Astrocyte (in vitro differentiated cells and primary cell): ENCODE measurements around the gene IRF1. TPM values are rescaled to one million over a fixed set of nuclear protein-coding genes. Genes with fewer than 3 reads are reported as not detected.
A peak's percentile ranks its signal among the peaks of the same experiment; 100 is the strongest.

Experiments
- DNase-seq: peaks from one replicate; pipeline ENCODE4 v3.0.0-alpha.2; 2010; ENCODE audit warnings: low read depth
- FAIRE-seq: peaks from 2 replicates; lab custom pipeline; 2011; peaks lifted over from hg19 to GRCh38; lab: Jason Lieb, UNC
- H2AFZ ChIP-seq: 2 replicates; pipeline ENCODE4 v1.6.0; 2012; ENCODE audit warnings: low read depth, low read length, inconsistent platforms
- H3K27ac ChIP-seq: 2 replicates; pipeline ENCODE4 v1.5.1; 2011; ENCODE audit warnings: low read depth, low read length, inconsistent platforms
- H3K27me3 ChIP-seq: 2 replicates; pipeline ENCODE4 v1.6.0; 2011; ENCODE audit warnings: low read length, inconsistent platforms; ENCODE audit not compliant: insufficient read depth
- H3K36me3 ChIP-seq: 2 replicates; pipeline ENCODE4 v1.5.1; 2011; ENCODE audit warnings: low read length, inconsistent platforms; ENCODE audit not compliant: insufficient read depth
- H3K4me1 ChIP-seq: 2 replicates; pipeline ENCODE4 v1.5.1; 2011; ENCODE audit warnings: low read length, inconsistent platforms; ENCODE audit not compliant: insufficient read depth
- H3K4me2 ChIP-seq: 2 replicates; pipeline ENCODE4 v1.6.0; 2012; ENCODE audit warnings: low read length, inconsistent platforms
- H3K4me3 ChIP-seq: 2 replicates; pipeline ENCODE4 v1.5.1; 2011; ENCODE audit warnings: low read depth, mild to moderate bottlenecking, low read length, inconsistent platforms; ENCODE audit not compliant: insufficient read depth
- H3K79me2 ChIP-seq: 2 replicates; pipeline ENCODE4 v1.6.0; 2012; ENCODE audit warnings: mild to moderate bottlenecking, low read length, inconsistent platforms; ENCODE audit not compliant: insufficient read depth
- H3K9ac ChIP-seq: 2 replicates; pipeline ENCODE4 v1.6.0; 2012; ENCODE audit warnings: mild to moderate bottlenecking, low read length, inconsistent platforms
- H3K9me3 ChIP-seq: 2 replicates; pipeline ENCODE4 v1.5.1; 2012; ENCODE audit warnings: low read depth, mild to moderate bottlenecking, low read length, inconsistent platforms; ENCODE audit not compliant: insufficient read depth
- H4K20me1 ChIP-seq: 2 replicates; pipeline ENCODE4 v1.6.0; 2012; ENCODE audit warnings: low read length, inconsistent platforms; ENCODE audit not compliant: insufficient read depth
- H3K27ac Mint-ChIP-seq: one replicate; pipeline ENCODE4 v1.8.0; 2021; ENCODE audit warnings: mild to moderate bottlenecking, mixed read lengths; ENCODE audit not compliant: unreplicated experiment
- H3K27me3 Mint-ChIP-seq: one replicate; pipeline ENCODE4 v1.8.0; 2021; ENCODE audit warnings: low read depth, mixed read lengths; ENCODE audit not compliant: unreplicated experiment
- H3K36me3 Mint-ChIP-seq: one replicate; pipeline ENCODE4 v1.8.0; 2021; ENCODE audit warnings: low read depth, mixed read lengths; ENCODE audit not compliant: unreplicated experiment
- H3K4me1 Mint-ChIP-seq: one replicate; pipeline ENCODE4 v1.8.0; 2021; ENCODE audit warnings: low read depth, mixed read lengths; ENCODE audit not compliant: unreplicated experiment
- H3K4me3 Mint-ChIP-seq: one replicate; pipeline ENCODE4 v1.8.0; 2021; ENCODE audit warnings: mild to moderate bottlenecking, moderate library complexity, mixed read lengths; ENCODE audit not compliant: unreplicated experiment
- H3K9me3 Mint-ChIP-seq: one replicate; pipeline ENCODE4 v1.8.0; 2021; ENCODE audit warnings: mild to moderate bottlenecking, mixed read lengths; ENCODE audit not compliant: unreplicated experiment
- EZH2 ChIP-seq: IDR thresholded peaks from 2 replicates; pipeline ENCODE4 v1.6.1; 2012; ENCODE audit warnings: mild to moderate bottlenecking, low read length, inconsistent platforms; ENCODE audit not compliant: insufficient read depth
- total RNA-seq: library from RNA; stranded (reverse); gene quantifications from 2 replicates; pipeline ENCODE4 v1.2.1, GENCODE V29; 2021
- TF ChIP-seq, protein P1 (sequence below): IDR thresholded peaks from 2 replicates; pipeline ENCODE4 v1.5.1; 2011; ENCODE audit warnings: low read depth, mild to moderate bottlenecking, inconsistent platforms, low read length, moderate library complexity; ENCODE audit not compliant: insufficient read depth

Gene IRF1
- total RNA-seq, 1 donor from 2014 or later = 39.7 TPM

DNA sequence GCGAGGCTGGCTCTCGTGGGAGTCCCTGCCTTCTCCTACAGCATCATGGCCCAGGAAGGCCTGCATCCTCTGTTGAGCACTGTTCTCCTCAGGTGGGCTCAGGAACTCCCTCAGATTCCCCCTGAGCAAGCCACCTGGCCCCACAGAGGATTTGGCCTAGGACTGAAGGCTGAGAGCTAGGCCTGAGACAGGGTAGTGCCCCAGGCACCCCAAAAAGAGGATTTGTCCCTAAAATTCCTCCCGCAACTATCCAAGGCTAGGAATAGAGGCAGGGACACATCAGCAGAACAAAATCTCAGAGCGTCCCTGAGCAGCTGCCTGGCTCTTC lies 11.0 kb upstream of the IRF1 start:
- no peak for TF ChIP-seq EZH2
- TF ChIP-seq, protein P1, sequence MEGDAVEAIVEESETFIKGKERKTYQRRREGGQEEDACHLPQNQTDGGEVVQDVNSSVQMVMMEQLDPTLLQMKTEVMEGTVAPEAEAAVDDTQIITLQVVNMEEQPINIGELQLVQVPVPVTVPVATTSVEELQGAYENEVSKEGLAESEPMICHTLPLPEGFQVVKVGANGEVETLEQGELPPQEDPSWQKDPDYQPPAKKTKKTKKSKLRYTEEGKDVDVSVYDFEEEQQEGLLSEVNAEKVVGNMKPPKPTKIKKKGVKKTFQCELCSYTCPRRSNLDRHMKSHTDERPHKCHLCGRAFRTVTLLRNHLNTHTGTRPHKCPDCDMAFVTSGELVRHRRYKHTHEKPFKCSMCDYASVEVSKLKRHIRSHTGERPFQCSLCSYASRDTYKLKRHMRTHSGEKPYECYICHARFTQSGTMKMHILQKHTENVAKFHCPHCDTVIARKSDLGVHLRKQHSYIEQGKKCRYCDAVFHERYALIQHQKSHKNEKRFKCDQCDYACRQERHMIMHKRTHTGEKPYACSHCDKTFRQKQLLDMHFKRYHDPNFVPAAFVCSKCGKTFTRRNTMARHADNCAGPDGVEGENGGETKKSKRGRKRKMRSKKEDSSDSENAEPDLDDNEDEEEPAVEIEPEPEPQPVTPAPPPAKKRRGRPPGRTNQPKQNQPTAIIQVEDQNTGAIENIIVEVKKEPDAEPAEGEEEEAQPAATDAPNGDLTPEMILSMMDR = no peak
- no peaks in the 10 kb centered on the region for H4K20me1 ChIP-seq
- Mint-ChIP-seq H3K9me3 (no peaks in the 10 kb centered on the region), H3K27ac (no peak overlapping the region), H3K4me3 (no peak overlapping the region), H3K27me3 (no peaks in the 10 kb centered on the region), H3K4me1 (peaks cover 29% of the 10 kb centered on the region), H3K36me3 (no peaks in the 10 kb centered on the region)
- no peaks in the 10 kb centered on the region for H3K9me3 ChIP-seq
- H3K4me3 ChIP-seq = no peak overlapping the region
- H3K36me3 ChIP-seq = no peaks in the 10 kb centered on the region
- H3K4me2 ChIP-seq = no peak overlapping the region
- no peak for DNase-seq
- H3K9ac ChIP-seq = no peak overlapping the region
- FAIRE-seq = no peak
- H2AFZ ChIP-seq = no peak overlapping the region
- no peak overlapping the region for H3K27ac ChIP-seq
- peaks cover 40% of the 10 kb centered on the region for H3K4me1 ChIP-seq
- no peaks in the 10 kb centered on the region for H3K79me2 ChIP-seq
- H3K27me3 ChIP-seq = no peaks in the 10 kb centered on the region

DNA sequence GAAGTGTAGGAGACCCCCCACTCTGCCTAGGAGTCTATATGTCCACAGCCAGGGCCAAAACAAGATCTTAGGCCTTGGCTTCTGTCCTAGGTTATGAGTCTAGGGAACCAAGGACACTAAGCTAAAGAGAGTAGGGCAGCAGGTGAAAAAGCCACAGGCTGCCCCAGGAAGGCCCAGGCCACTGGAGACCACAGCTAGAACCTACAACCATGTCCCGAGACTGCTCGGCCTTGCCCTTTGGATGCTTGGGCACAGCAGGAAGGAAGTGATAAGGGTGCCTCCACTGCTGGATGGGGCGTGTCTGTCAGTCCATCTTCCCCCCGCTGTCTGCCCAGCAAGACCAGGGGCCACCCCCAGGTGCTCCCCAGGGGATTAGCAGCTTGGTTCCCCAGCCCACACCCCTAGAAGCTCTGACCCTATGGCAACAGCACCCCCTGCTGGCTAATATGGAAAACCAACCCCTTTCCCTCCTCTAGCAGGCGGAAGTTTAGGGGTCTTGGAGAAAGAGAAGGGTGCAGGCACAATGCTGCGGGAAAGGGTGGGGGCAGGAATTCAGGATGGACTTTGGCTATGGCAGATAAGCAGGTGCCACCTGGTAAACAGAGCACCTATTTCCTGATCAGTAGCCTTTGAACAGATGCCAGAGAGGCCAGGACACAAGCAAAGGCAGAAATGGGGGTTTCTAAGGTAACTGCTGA lies 10.5 kb upstream of the IRF1 start:
- peaks cover 41% of the 10 kb centered on the region for H3K4me1 ChIP-seq

More for the DNA sequence above, 10.5 kb upstream of the IRF1 start:
- no peak overlapping the region for H3K27ac ChIP-seq
- H3K79me2 ChIP-seq = no peaks in the 10 kb centered on the region
- H3K27ac Mint-ChIP-seq = peak overlapping the region; percentile 7
- H3K4me2 ChIP-seq = no peak overlapping the region
- no peak overlapping the region for H3K4me3 Mint-ChIP-seq
- H3K9me3 Mint-ChIP-seq = no peaks in the 10 kb centered on the region
- H3K9ac ChIP-seq = no peak overlapping the region
- no peaks in the 10 kb centered on the region for H3K27me3 Mint-ChIP-seq
- no peaks in the 10 kb centered on the region for H3K36me3 ChIP-seq
- peaks cover 25% of the 10 kb centered on the region for H3K4me1 Mint-ChIP-seq
- FAIRE-seq (no peak), DNase-seq (peak; percentile 22)
- no peaks in the 10 kb centered on the region for H3K9me3 ChIP-seq
- H3K27me3 ChIP-seq = no peaks in the 10 kb centered on the region
- TF ChIP-seq, protein P1 = peak; percentile 61
- TF ChIP-seq EZH2 = no peak
- H2AFZ ChIP-seq = no peak overlapping the region
- no peaks in the 10 kb centered on the region for H3K36me3 Mint-ChIP-seq
- no peaks in the 10 kb centered on the region for H4K20me1 ChIP-seq
- H3K4me3 ChIP-seq = no peak overlapping the region
